ENCODE data around the gene CLDN20.

The CLDN20 gene

GRCh38 chr6:155245193-155245592 is 18.6 kb upstream of the CLDN20 start:
- in situ Hi-C loops (cut with MboI; ENCODE audit: low sequenced_read_pairs), result no loop called here

- in situ Hi-C loops (cut with MboI; ENCODE audit: low sequenced_read_pairs), result no loop called here
Measured at GRCh38 chr6:155245831-155246230, 18.0 kb upstream of the CLDN20 start.

GRCh38 chr6:155246825-155247224 is 17.0 kb upstream of the CLDN20 start:
- in situ Hi-C loops (cut with MboI; ENCODE audit: low sequenced_read_pairs), result no loop called here

- in situ Hi-C loops (cut with MboI; ENCODE audit: low sequenced_read_pairs), result no loop called here
Measured at GRCh38 chr6:155247618-155248007, 16.2 kb upstream of the CLDN20 start.

GRCh38 chr6:155248008-155249001 is 15.5 kb upstream of the CLDN20 start:
- in situ Hi-C loops (cut with MboI; ENCODE audit: low sequenced_read_pairs), result no loop called here

- in situ Hi-C loops (cut with MboI; ENCODE audit: low sequenced_read_pairs), result no loop called here
Measured at GRCh38 chr6:155250701-155251381, 13.0 kb upstream of the CLDN20 start.

- in situ Hi-C loops (cut with MboI; ENCODE audit: low sequenced_read_pairs), result no loop called here
Measured at GRCh38 chr6:155252581-155252980, 11.2 kb upstream of the CLDN20 start.

GRCh38 chr6:155253337-155253736 is 10.5 kb upstream of the CLDN20 start:
- in situ Hi-C loops (cut with MboI; ENCODE audit: low sequenced_read_pairs), result no loop called here

GRCh38 chr6:155254139-155254538 is 9.7 kb upstream of the CLDN20 start:
- in situ Hi-C loops (cut with MboI; ENCODE audit: low sequenced_read_pairs), result no loop called here

- in situ Hi-C loops (cut with MboI; ENCODE audit: low sequenced_read_pairs), result no loop called here
Measured at GRCh38 chr6:155256122-155256795, 7.6 kb upstream of the CLDN20 start.

GRCh38 chr6:155257796-155258195 is 6.0 kb upstream of the CLDN20 start:
- in situ Hi-C loops (cut with MboI; ENCODE audit: low sequenced_read_pairs), result no loop called here

- in situ Hi-C loops (cut with MboI; ENCODE audit: low sequenced_read_pairs), result no loop called here
Measured at GRCh38 chr6:155259204-155259603, 4.6 kb upstream of the CLDN20 start.

GRCh38 chr6:155259897-155260296 is 3.9 kb upstream of the CLDN20 start:
- in situ Hi-C loops (cut with MboI; ENCODE audit: low sequenced_read_pairs), result no loop called here

- in situ Hi-C loops (cut with MboI; ENCODE audit: low sequenced_read_pairs), result no loop called here
Measured at GRCh38 chr6:155260686-155261085, 3.1 kb upstream of the CLDN20 start.

- in situ Hi-C loops (cut with MboI; ENCODE audit: low sequenced_read_pairs), result no loop called here
Measured at GRCh38 chr6:155261111-155261900, 2.5 kb upstream of the CLDN20 start.

GRCh38 chr6:155262655-155263054 is 1.2 kb upstream of the CLDN20 start:
- in situ Hi-C loops (cut with MboI; ENCODE audit: low sequenced_read_pairs), result no loop called here

GRCh38 chr6:155264693-155265320 is 994 bp downstream of the CLDN20 start:
- in situ Hi-C loops (cut with MboI; ENCODE audit: low sequenced_read_pairs), result no loop called here

- in situ Hi-C loops (cut with MboI; ENCODE audit: low sequenced_read_pairs), result no loop called here
Measured at GRCh38 chr6:155265843-155266535, 2.2 kb downstream of the CLDN20 start.

GRCh38 chr6:155267411-155267810 is 3.6 kb downstream of the CLDN20 start:
- in situ Hi-C loops (cut with MboI; ENCODE audit: low sequenced_read_pairs), result no loop called here

Data from HL-60/S4 (cell line).